NCI-H1092 treated with DMSO at 0.1 percent for 48 hours (cell line): ENCODE results near the gene REPS2.

ENCODE experiments used
- DNase-seq: peaks from one replicate; lab custom pipeline; 2025; lab: John Stamatoyannopoulos, UW

REPS2 gene

DNA sequence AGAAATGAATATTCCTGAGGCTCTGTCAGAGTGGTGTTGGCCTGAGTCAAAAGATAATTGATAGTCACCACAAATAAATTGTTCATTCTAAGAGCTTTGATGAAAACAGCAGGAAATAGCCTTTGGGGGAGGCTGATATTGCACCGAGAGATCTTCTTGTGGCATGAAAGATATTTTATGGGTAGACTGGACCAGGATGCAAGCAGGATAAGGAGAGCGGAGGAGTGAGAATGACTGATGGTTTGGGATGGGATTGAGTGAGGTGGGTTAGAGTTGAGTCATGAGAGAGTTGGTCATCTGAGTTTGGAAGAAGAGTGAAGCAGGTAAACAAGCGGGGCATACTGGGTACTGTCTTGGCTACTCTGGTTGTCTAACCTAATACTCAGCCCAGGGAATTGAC is 88.7 kb downstream of the REPS2 start:
- DNase-seq: no peak

DNA sequence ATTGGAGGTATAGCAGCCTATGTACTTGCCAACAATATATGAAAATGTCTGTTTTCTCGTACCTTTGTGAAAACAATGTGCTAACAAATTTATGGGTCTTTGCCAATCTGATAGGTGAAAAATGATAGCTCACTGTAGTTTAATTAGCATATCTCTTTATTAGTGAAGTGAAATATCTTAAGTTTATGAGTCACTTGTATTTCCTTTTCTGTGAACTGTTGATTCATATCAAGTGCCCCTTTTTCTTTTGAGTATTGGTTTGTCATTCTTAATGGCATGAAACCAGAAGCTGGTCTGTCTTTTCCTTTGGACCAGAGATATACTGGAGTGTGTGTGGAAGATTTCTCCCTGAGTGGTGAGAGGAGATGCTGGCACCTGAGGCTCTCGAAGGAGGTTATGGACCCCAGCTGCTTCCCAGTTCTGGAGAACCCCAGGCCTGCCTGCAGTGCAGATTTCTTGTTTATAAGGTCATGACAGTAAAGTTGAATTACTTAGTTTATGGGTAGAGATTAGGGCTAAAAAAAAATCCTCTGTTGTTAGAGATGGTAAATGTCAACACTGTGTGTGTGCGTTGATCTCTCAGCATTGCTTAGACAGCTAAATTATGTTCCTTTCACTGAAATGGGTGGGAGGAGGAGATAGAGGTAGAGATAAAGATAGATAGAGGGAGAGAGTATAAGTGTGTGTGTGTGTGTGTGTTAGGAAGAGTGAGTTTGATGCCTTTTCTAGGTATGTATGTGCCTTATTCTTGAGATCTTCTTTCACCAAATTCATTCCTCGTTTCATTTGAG is 89.9 kb downstream of the REPS2 start:
- DNase-seq: no peak

DNA sequence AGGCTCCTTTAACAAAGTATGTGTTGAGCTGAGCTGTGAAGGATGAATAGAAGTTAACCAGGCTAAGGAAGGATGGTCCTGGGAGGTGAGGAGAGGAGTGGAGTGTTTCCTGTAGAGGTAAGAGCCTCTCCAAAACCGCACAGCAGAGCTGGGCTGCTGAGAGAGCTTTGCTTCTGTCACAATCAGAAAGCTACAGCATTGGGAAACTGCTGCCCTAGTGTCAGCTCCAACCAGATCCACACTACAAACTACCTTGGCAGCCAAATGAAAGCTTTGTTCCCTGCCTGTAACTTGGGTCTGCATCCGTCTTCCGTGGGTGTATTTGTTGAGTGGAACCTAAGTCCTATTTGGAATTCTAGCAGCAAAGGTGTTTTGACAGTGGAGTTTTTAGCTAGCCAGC is 91.8 kb downstream of the REPS2 start:
- DNase-seq: no peak

DNA sequence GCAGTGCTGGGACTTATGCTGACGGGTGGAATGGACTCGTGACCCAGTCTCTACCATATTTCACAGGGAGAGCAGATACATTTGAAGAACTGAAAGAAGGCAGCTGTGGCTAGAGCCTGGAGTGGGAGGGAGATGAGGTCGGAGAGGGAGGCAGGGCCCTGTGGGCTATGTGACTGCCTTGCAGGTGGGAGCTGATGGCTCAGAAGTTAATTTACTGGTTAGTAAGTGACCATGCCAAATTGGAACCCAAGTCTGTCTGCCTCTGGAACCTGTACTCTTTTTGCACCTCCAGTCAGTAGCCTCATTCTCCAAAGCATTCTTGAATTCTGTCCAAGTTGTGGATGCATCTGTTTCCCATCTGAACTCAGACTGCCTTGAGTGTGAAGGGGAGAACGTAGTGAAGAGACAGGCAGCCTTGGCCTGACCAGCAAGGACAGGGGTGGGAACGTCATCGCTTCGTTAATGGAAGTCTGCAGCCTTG is 92.3 kb downstream of the REPS2 start:
- DNase-seq: no peak

DNA sequence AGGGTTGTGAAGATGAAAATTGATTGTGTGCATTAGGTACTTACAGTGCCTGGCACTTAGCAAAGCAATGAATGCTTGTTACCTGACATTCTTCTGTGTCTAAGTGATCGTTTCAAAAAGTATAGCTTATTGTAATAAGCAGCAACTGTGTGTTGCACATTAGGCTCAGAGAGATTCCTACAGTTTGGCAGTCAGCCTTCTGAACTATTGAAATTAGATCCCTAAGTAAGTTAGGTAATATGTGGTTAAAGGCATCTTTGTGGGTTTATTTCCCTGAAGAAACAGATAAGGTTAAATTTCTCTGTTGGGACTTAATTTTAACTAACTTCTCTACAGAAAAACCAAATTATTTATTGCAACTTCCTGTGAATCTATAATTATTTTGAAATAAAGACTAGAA is 93.4 kb downstream of the REPS2 start:
- DNase-seq: no peak

DNA sequence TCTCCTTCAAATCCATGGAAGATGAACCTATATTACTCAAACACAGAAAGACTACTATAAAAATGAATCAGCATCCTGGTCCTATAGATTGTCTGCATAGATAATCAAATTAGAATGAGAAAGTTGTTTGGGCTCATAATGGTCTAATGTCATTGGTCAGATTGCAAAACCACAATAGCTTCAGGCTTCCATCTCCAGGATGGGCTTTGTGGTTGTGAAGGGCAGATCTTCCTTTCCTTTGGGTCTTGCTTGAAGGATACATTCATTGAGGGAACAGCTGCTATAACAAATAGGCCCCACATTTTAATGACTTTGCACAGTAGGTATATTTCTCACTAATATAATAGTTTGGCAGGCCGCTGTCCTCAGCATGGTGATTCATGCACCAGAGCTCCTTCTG is 94.3 kb downstream of the REPS2 start:
- no peak for DNase-seq

DNA sequence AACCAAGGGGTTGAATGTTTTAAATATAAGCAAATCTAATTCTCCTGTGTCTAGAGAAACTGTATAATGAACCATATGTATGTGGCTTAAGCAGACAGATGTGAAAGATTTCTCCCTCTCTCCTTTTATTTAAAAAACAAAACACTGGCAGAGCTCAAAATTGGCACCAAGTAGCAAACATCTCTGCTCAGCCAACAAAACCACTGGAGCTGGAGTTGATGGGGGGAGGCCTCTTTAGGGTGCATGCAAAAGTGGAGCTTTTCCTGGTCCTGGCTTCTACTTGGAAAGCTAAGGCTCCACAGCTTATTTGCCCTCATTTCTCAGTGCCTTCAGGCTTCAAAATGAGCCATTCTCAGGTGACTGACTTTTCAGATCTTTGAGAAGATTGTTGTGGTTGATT is 95.6 kb downstream of the REPS2 start:
- DNase-seq: no peak

DNA sequence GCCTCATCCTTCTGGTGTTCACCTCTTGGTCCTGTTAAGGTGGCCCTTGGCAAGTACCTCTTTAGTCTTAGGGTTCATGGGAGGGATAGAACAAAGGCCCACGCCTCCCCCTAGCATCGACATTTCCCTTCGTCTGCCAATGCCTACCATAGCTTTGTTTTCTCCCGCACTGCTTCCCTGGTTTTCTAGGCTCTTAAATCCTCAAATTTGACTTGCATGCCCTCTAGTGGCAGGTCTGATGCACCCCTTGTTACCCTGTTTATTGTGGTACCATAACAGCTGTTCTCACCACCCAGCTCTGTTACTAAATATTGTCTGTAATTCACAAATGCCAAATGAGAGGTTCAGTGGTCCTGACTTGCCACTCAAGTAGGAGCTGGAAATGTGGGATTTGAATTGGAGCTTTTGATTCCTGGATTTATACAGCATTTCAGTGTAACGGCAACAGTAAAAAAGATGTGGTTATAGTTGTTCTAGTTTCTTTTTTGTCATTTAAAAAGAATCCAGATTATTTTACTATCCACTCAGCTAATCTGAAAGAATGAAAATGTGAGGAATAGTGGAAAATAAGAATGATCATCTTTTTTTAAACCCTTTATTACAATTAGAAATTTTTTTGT is 100.1 kb downstream of the REPS2 start:
- peak; percentile 74 for DNase-seq

DNA sequence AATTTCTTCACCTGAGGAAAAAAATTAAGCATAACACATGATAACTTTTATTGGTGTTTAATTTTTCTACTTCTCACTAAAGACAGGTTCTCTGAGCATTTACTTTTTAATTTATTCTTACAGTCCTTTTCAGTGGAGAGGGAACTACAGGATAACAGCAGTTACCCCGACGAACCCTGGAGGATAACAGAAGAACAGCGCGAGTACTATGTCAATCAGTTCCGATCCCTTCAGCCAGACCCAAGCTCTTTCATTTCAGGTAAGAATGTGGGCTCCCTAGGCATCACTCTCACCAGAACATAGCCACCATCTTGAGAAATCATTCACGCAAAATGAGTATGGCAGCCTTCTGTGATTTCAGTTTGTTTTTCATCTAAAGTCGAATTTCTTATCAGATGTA is 100.8 kb downstream of the REPS2 start:
- no peak for DNase-seq

DNA sequence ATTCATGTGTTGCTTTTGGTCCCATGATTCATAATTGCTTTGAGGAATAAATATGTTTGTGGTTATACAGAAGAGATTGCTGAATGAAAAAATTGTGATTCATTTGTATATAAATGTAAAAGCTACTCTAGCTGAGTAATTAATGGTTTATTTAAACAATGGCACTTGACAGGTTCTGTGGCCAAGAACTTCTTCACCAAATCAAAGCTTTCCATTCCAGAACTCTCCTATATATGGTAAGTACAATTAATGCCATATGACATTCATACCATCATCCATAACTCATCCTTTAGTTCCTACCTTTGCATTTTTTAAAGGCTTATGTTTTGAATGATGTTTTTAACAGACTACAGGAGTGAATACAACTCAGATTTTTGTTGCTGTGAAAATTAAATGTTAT is 105.8 kb downstream of the REPS2 start:
- DNase-seq: no peak

DNA sequence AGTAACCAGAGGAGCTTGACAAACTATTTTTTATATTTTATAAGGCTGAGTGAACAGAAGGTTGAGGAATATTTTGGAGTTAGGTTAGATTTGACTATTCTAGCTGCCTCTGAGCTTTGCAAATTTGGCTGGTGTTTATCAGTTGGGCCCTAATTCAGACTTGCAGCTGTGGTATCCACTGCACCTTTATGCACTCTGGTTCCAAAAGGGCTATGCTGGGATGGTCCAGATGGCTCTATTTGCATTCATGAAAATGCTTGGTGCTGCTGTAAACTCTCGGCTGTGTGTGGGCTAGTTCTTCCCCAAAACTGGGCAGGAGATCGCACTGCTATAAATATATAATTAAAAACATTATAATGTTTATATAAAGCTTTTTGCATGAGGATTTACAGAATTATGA is 106.3 kb downstream of the REPS2 start:
- DNase-seq: no peak

DNA sequence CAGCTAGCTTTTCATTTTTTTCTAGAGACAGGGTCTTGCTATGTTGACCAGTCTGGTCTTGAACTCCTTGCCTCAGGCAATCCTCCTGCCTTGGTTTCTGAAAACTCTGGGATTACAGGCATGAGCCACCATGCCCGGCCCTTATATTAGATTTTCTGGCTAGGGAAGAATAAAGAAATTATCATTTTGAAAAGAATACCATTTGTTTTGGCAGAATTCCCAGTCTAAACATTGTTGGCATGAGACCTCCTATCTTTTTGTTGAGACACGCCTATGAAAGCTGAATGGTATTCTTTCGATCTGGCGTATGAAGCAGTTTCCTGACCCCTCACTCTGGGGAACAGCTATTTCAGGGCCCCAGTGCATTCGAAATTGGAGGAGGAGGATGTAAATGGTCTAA is 107.0 kb downstream of the REPS2 start:
- DNase-seq: peak; percentile 54

DNA sequence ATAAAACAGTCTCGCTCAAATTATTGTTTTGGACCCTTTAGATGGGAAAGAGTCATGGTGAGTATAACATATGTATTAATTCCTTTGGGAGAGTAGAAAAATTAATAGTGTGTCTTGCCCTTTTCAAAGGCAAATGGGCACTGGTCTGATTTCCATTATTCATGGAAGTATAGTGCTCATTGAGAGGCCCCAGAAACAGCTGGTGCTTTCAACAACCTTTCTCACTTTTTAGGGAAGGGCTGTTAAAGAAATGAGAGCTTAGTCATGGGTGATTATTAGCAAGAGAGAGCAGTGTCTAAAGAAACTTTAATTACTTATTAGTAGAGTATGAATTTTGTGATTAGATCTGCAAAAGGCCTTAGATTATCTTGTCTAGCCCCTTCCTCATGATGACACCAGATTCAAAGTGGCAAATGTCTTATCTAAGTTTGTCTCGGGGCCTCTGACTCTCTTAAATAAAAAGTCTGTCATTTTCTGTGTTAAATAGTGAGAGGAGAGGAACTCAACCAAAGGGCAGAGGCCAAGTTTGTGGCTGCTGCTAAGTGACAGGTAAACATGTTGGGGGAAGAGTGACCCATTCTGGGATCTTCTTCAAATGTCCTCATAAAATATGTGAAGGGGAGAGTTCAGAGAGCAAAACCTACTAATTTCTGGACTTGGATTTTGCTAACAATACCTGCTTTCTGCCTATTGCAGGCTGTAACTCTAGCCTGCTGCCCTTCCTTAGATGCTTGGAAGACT is 110.6 kb downstream of the REPS2 start:
- DNase-seq: no peak

DNA sequence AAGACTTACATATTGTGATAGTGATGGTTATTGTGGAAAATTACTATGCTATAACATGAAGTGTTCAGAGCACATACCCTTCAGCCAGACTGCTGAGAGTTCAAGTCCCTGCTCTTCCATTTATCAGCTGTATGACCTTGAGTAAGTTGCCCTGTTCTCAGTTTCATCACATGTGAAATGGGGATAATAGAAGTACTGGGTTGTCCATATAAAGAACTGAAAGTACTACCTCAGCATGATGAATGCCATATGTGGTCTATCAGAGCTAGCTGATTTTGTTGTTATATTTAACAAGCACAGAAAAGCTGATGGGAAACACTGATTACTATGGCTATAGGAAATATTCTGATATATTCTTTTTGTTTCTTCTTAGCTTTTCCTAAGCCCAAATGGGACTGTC is 115.6 kb downstream of the REPS2 start:
- DNase-seq: no peak

DNA sequence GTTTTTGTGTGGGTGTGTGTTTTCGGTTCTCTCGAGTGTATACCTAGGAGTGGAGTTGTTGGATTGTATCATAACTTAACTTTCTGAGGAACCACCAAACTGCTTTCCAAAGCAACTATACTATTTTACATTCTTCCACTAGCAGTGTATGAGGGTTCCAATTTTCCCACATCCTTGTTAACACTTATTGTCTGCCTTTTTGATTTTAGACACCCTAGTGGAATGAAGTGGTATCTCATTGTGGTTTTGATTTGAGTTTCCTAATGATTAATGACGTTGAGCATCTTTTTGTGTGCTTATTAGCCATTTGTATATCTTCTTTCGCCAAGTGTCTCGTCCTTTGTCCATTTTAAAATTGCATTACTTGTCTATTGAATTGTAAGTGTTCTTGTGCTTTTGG is 118.6 kb downstream of the REPS2 start:
- DNase-seq: no peak

DNA sequence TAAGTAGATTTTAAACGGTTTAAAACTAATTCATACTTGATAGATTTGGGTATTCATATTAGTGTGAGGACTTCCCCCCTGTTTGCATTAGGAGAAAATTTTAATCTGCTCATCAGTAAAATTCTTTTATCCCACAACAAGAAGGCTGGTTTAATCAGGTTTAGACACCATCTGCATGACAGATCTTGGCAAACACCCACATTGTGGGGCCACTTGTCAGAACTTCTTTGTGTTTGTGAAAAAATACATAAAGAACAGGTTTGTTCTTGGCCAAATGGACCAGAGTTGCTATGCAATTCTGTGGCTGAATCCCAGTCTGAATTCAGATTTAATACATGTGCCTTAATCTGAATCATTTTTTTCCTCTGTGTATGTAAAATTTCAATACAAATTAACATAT is 121.1 kb downstream of the REPS2 start:
- DNase-seq: no peak

DNA sequence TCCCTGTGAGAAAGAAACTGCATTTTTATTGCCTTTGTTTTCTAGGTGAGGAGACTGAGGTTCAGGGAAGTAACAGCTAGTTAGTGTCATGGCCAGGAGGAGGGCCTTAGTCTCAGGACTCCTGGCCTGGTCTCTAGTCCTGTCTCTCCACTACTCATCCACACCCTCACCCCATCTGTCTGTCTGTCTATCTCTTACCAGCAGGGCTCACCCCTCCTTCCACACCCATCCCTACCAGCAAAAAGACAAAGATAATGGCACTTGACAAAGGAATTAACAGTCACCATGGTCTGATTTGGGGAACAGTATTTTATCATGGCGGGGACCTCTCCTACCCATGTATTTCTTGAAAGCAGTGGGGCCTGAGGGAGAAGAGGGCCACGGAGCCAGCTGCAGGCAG is 125.8 kb downstream of the REPS2 start:
- DNase-seq: no peak

DNA sequence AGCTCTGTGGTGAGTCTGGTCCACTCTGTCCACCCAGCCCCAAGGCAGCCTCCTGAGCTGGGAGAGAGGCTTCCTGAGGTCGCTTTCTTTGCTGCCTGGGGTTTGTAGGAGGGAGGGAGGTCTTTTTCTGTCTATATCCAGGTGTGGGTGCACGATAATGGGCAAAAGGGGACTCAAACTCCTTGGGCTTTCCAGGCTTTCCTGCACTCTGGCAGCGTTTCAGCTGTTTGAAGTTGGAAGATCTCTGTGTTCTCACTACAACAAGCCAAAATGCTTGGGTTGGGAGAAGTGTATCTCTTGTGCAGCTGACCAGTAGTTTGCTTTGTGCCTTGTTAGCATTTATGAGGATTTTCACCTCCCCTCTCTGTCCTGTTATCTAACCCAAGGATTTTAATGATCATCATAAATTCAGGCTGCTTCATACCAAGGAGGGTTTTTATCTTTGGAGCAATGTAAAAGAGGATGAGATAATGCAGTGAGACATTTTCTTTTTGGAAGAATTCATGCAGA is 126.3 kb downstream of the REPS2 start:
- no peak for DNase-seq

DNA sequence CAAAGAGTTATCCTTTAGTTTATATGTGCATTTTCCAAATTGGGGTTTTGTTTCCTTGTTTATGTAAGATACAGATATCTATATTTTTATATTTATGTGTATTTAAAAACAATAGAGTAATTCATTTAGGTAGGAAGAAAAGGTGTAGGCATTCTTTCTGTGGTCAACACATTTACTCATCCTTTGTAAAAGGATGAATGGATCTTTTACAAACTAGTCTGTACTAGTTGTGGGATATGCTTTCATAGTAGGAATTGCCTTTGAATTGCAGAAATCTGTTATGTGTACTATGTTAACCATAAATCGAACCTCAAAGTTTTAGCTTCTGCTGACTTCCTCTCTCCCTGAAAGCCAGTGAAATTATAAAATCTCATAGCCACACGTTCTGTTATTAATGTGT is 128.5 kb downstream of the REPS2 start:
- no peak for DNase-seq

DNA sequence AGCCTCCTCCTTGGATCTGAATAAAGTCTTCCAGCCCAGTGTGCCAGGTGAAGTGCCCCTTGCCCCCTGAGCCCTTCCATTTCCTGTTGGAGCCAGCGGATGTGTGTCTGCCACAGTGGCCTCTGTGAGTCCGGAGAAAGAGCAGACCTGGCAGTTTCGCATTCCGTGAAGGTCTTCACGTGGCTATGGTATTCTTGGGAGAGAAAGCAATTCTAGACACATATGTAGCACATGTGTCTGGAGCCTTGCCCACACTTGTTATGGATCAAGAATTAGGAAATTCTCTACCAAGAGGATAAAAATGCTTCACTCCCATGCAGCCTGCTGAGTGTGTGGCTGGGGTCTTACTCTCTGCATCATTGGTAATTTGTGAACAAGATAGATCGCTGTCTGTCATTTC is 130.9 kb downstream of the REPS2 start:
- no peak for DNase-seq

DNA sequence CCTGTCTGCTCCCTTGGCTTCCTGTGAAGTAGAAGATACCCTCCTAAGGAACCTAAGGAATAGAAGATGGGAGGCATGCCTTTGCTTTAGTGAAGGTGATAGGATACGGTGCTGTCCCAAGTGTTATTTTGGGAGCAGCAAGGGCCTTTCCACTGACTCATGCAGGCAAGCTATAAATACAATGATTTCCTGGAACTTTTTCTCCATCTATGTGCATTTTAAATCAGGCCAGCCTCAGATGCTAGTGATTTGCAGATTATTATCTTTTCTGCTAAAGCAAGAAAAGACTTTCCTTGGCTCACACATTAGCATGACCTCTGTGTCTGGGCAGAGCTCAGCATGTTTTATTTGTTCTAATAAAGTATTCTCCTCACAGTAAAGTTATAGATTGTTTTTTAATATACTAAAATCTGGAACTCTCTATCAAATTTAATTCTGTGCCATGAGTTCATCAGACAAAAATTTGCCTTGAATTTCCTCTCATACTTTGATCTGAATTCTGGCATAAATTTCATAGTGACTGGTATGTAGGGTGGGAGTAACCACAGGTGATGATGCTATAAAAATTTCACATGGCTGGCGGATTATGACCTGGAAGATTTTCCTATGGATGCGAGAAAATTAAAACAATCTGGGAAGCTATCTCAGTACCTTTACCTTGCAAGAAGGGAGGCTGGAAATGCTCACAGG is 131.7 kb downstream of the REPS2 start:
- DNase-seq: no peak

DNA sequence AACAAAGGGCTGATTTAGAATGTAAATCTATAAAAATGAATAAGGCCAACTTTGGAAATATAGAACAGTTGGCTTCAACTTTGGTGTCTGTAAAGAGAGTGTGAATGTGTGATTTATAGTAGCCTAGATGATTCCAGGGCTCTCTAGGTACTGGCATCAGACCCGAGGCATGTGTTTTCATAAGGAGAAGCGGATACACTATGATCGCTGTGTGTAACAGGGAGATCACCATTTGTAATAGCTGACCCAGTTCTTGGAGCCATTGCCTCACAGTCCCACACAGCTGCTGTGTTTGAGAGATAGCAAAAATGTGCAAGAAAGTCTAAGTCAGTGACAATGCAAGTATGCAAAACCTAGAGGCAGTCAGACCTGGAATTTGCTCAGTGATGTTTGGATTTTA is 135.1 kb downstream of the REPS2 start:
- DNase-seq: no peak
